Caco-2 (cell line): ENCODE results near the gene PLXNA4. TPM values are rescaled to one million over a fixed set of nuclear protein-coding genes. Genes with fewer than 3 reads are reported as not detected.

Source experiments
- BruUV-seq: library from RNA; stranded (reverse); fragments of 400-500 nt; replicated peaks from 2 replicates; lab custom pipeline; 2021; lab: Mats Ljungman, UMichigan
- CTCF ChIA-PET: fragments of 300-600 bp; sonication (Branson Sonifier 250); formaldehyde crosslinking; loops from one replicate; lab custom pipeline; 2022; ENCODE audit warnings: antibody characterized with exemption; lab: Charles Lee
- POLR2A ChIA-PET: fragments of 300-600 bp; sonication (Branson Sonifier 250); formaldehyde crosslinking; loops from one replicate; lab custom pipeline; 2022; ENCODE audit warnings: antibody characterized with exemption; lab: Charles Lee
- DNase-seq, 2 experiments: peaks; one replicate each; pipeline versions ENCODE4 v3.0.0 to v3.0.0-alpha.2; 2020 to 2022
- H3K27me3 ChIP-seq: replicated peaks from 2 replicates; pipeline ENCODE4 v1.6.0; 2011; ENCODE audit warnings: low read length; ENCODE audit not compliant: control insufficient read depth, insufficient read depth
- H3K36me3 ChIP-seq: 2 replicates; pipeline ENCODE4 v1.5.1; 2011; ENCODE audit warnings: low read length; ENCODE audit not compliant: control insufficient read depth, insufficient read depth
- H3K4me1 ChIP-seq: fragments of 250-450 bp; sonication (Bioruptor Pico); 2 replicates; pipeline ENCODE4 v1.5.1; 2020; ENCODE audit warnings: mild to moderate bottlenecking
- H3K4me3 ChIP-seq: 2 replicates; pipeline ENCODE4 v1.5.1; 2011; ENCODE audit warnings: low read depth, mild to moderate bottlenecking, control low read depth, low read length
- H3K9me3 ChIP-seq: fragments of 250-450 bp; sonication (Bioruptor Pico); 2 replicates; pipeline ENCODE4 v1.5.1; 2020; ENCODE audit warnings: mild to moderate bottlenecking, moderate library complexity
- H3K27ac Mint-ChIP-seq: one replicate; pipeline ENCODE4 v1.8.0; 2022; ENCODE audit warnings: mixed read lengths; ENCODE audit not compliant: unreplicated experiment
- H3K27me3 Mint-ChIP-seq: one replicate; pipeline ENCODE4 v1.8.0; 2022; ENCODE audit warnings: mixed read lengths; ENCODE audit not compliant: insufficient read depth, unreplicated experiment
- H3K36me3 Mint-ChIP-seq: one replicate; pipeline ENCODE4 v1.8.0; 2022; ENCODE audit warnings: mild to moderate bottlenecking, mixed read lengths; ENCODE audit not compliant: insufficient read depth, unreplicated experiment
- H3K4me1 Mint-ChIP-seq: one replicate; pipeline ENCODE4 v1.8.0; 2022; ENCODE audit warnings: low read depth, mixed read lengths; ENCODE audit not compliant: unreplicated experiment
- H3K4me3 Mint-ChIP-seq: one replicate; pipeline ENCODE4 v1.8.0; 2022; ENCODE audit warnings: mild to moderate bottlenecking, moderate library complexity, mixed read lengths; ENCODE audit not compliant: unreplicated experiment
- H3K9me3 Mint-ChIP-seq: one replicate; pipeline ENCODE4 v1.8.0; 2022; ENCODE audit warnings: mixed read lengths; ENCODE audit not compliant: unreplicated experiment
- intact Hi-C: fragments of 100-400 bp; cut with micrococcal nuclease; formaldehyde crosslinking; loops from one replicate; pipeline ENCODE4 v1.10.0; 2022; ENCODE audit not compliant: unreplicated experiment
- total RNA-seq: library from RNA; stranded (reverse); gene quantifications from 2 replicates; pipeline ENCODE4 v1.2.3, GENCODE V29; 2022
- TF ChIP-seq, protein P1 (sequence below), 2 experiments: fragments of 200-600 bp in 1 of 2; IDR thresholded peaks; 1 replicate in 1 of 2; 2 replicates in 1 of 2; pipeline versions ENCODE4 v1.5.1 to v1.8.0; 2011 to 2022; ENCODE audit warnings: antibody characterized with exemption in 1 of 2, control low read depth in 1 of 2, inconsistent platforms in 1 of 2, low read depth in 1 of 2, low read length in 1 of 2, mild to moderate bottlenecking in 1 of 2, moderate library complexity in 1 of 2; ENCODE audit not compliant: insufficient read depth in 1 of 2, severe bottlenecking in 1 of 2, unreplicated experiment in 1 of 2

PLXNA4 gene
- total RNA-seq, 1 experiment from 2014 or later, result 0.43 TPM

DNA sequence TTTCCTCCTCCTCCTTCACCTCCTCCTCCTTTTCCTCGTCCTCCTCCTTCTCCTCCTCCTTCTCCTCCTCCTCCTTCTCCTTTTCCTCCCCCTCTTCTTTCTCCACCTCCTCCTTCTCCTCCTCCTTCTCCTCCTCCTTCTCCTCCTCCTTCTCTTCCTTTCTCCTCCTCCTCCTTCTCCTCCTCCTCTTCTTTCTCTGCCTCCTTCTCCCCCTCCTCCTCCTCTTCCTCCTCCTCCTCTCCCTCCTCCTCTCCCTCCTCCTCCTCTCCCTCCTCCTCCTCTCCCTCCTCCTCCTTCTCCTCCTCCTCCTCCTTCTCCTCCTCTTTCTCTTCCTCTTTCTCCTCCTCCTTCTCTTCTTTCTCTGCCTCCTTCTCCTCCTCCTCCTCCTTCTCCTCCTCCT is 13.6 kb downstream of the PLXNA4 start:
- intact Hi-C loops, result no loop called here
- POLR2A ChIA-PET, result no interaction called here

DNA sequence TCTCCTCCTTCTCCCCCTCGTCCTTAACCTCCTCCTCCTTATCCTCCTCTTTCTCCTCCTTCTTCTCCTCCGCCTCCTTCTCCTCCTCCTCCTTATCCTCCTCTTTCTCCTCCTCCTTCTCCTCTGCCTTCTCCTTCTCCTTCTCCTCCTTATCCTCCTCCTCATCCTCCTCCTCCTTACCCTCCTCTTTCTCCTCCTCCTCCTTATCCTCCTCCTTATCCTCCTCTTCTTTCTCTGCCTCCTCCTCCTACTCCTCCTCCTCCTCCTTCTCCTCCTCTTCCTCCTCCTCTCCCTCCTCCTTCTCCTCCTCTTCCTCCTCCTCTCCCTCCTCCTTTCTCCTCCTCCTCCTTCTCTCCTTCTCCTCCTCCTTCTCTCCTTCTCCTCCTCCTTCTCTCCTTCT is 14.5 kb downstream of the PLXNA4 start:
- Mint-ChIP-seq H3K36me3 (no peaks in the 10 kb centered on the region), H3K4me1 (no peaks in the 10 kb centered on the region), H3K9me3 (no peaks in the 10 kb centered on the region), H3K4me3 (no peak overlapping the region), H3K27me3 (peaks cover 51% of the 10 kb centered on the region), H3K27ac (no peak overlapping the region)
- H3K36me3 ChIP-seq, result no peaks in the 10 kb centered on the region
- DNase-seq, result no peak
- no peak overlapping the region for H3K4me3 ChIP-seq
- TF ChIP-seq, protein P1, sequence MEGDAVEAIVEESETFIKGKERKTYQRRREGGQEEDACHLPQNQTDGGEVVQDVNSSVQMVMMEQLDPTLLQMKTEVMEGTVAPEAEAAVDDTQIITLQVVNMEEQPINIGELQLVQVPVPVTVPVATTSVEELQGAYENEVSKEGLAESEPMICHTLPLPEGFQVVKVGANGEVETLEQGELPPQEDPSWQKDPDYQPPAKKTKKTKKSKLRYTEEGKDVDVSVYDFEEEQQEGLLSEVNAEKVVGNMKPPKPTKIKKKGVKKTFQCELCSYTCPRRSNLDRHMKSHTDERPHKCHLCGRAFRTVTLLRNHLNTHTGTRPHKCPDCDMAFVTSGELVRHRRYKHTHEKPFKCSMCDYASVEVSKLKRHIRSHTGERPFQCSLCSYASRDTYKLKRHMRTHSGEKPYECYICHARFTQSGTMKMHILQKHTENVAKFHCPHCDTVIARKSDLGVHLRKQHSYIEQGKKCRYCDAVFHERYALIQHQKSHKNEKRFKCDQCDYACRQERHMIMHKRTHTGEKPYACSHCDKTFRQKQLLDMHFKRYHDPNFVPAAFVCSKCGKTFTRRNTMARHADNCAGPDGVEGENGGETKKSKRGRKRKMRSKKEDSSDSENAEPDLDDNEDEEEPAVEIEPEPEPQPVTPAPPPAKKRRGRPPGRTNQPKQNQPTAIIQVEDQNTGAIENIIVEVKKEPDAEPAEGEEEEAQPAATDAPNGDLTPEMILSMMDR (IDR thresholded peaks at IDR 0.05; ENCODE audit: insufficient read depth in 1 of 2, low read depth in 1 of 2, low read length in 1 of 2, severe bottlenecking in 1 of 2, unreplicated experiment in 1 of 2), result no peak
- POLR2A ChIA-PET, result no interaction called here
- no TSS peak for BruUV-seq
- no peaks in the 10 kb centered on the region for H3K4me1 ChIP-seq
- CTCF ChIA-PET, result no interaction called here
- intact Hi-C loops, result no loop called here
- H3K27me3 ChIP-seq, result no peaks in the 10 kb centered on the region; the same call in none of the 2 replicates
- H3K9me3 ChIP-seq, result no peaks in the 10 kb centered on the region

More for the DNA sequence above, 13.6 kb downstream of the PLXNA4 start:
- Histone ChIP-seq H3K4me1 (no peaks in the 10 kb centered on the region), H3K36me3 (no peaks in the 10 kb centered on the region), H3K9me3 (no peaks in the 10 kb centered on the region), H3K4me3 (no peak overlapping the region), H3K27me3 (no peaks in the 10 kb centered on the region; the same call in none of the 2 replicates)
- no peak for DNase-seq
- Mint-ChIP-seq H3K27ac (no peak overlapping the region), H3K9me3 (no peaks in the 10 kb centered on the region), H3K36me3 (no peaks in the 10 kb centered on the region), H3K27me3 (peaks cover 51% of the 10 kb centered on the region), H3K4me1 (no peaks in the 10 kb centered on the region), H3K4me3 (no peak overlapping the region)
- CTCF ChIA-PET, result no interaction called here
- TF ChIP-seq, protein P1 (IDR thresholded peaks at IDR 0.05; ENCODE audit: insufficient read depth in 1 of 2, low read depth in 1 of 2, low read length in 1 of 2, severe bottlenecking in 1 of 2, unreplicated experiment in 1 of 2), result no peak
- BruUV-seq, result no TSS peak

DNA sequence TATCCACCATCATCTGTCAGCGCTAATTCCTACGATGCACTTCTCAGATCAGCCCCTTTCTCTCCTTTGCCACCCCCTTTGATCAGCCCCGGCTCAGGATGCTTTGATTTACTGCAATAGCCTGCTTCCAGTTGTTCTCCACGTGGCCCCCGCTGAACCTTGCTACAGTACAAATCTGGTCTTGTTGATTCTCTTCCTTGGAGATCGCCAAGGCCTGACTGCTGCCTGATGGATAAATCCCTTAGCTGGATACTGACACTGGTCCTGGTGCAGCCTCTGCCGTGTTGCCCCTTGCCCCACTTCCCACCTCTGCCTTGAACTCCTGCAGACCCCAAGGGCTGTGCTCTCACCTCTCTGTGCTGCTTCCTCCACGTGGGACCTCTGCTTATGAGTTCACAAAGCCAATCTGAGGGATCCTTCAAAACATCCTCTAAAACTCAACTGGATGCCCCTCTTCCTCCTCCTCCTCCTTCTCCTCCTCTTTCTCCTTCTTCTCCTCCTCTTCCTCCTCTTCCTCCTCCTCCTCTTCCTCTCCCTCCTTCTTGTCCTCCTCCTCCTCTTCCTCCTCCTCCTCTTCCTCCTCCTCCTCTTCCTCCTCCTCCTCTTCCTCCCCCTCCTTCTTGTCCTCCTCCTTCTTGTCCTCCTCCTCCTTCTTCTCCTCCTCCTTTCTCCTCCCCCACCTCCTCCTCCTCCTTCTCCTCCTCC is 15.3 kb downstream of the PLXNA4 start:
- DNase-seq, result no peak
- Mint-ChIP-seq H3K4me3 (no peak overlapping the region), H3K36me3 (no peaks in the 10 kb centered on the region), H3K9me3 (no peaks in the 10 kb centered on the region), H3K27me3 (peaks cover 48% of the 10 kb centered on the region), H3K4me1 (no peaks in the 10 kb centered on the region), H3K27ac (no peak overlapping the region)
- TF ChIP-seq, protein P1 (IDR thresholded peaks at IDR 0.05; ENCODE audit: insufficient read depth in 1 of 2, low read depth in 1 of 2, low read length in 1 of 2, severe bottlenecking in 1 of 2, unreplicated experiment in 1 of 2), result no peak
- H3K4me3 ChIP-seq, result no peak overlapping the region
- no TSS peak for BruUV-seq
- no peaks in the 10 kb centered on the region for H3K4me1 ChIP-seq
- ChIA-PET POLR2A (no interaction called here), CTCF (no interaction called here)
- H3K27me3 ChIP-seq, result no peaks in the 10 kb centered on the region
- intact Hi-C loops, result no loop called here
- no peaks in the 10 kb centered on the region for H3K36me3 ChIP-seq
- H3K9me3 ChIP-seq, result no peaks in the 10 kb centered on the region
